SJCRH30 (cell line): ENCODE measurements around the gene TAS2R43. TPM values are rescaled to one million over a fixed set of nuclear protein-coding genes. Genes with fewer than 3 reads are reported as not detected.

Experiments
- total RNA-seq: library from RNA; depleted of rRNA; stranded (reverse); fragments of >200 nt; shearing (Covaris generic); gene quantifications from 2 replicates; pipeline ENCODE4 v1.2.3, GENCODE V29; 2014; rRNA removed

Gene TAS2R43
- total RNA-seq, 1 experiment from 2014 or later: 0.97 TPM

Other genes with a start within 250 kb of the TAS2R43 start
- 3.3 TPM in 2 replicates for gene PRR4, start 242.8 kb downstream of the TAS2R43 start, total RNA-seq
- gene PRH1, start 208.1 kb downstream of the TAS2R43 start, total RNA-seq: 10.0 and 13.9 TPM in 2 replicates
- gene TAS2R13, start 182.8 kb downstream of the TAS2R43 start, total RNA-seq: 0.71 and 1.3 TPM in 2 replicates
- not detected in 2 replicates for gene PRH2, start 163.1 kb downstream of the TAS2R43 start, total RNA-seq
- 1.4 and 2.8 TPM in 2 replicates for gene TAS2R14, start 153.1 kb downstream of the TAS2R43 start, total RNA-seq
- gene TAS2R50, start 105.4 kb downstream of the TAS2R43 start, total RNA-seq: 0.76 and 2.3 TPM in 2 replicates
- 0.86 and 3.9 TPM in 2 replicates for gene TAS2R20, start 94.0 kb downstream of the TAS2R43 start, total RNA-seq
- gene TAS2R19, start 69.7 kb downstream of the TAS2R43 start, total RNA-seq: 2.5 and 4.5 TPM in 2 replicates
- gene TAS2R31, start 60.9 kb downstream of the TAS2R43 start, total RNA-seq: 1.5 and 2.7 TPM in 2 replicates
- 1.2 and 2.3 TPM in 2 replicates for gene TAS2R46, start 30.0 kb downstream of the TAS2R43 start, total RNA-seq
- 1.7 and 3.6 TPM in 2 replicates for gene TAS2R30, start 42.3 kb upstream of the TAS2R43 start, total RNA-seq
- 9.8 and 10.9 TPM in 2 replicates for gene SMIM10L1, start 78.9 kb upstream of the TAS2R43 start, total RNA-seq
- not detected in 2 replicates for gene TAS2R42, start 94.6 kb upstream of the TAS2R43 start, total RNA-seq
- gene PRB3, start 177.4 kb upstream of the TAS2R43 start, total RNA-seq: not detected in 2 replicates
- not detected in 2 replicates for gene PRB4, start 218.1 kb upstream of the TAS2R43 start, total RNA-seq